ENCODE measurements around the gene ANKRD44. TPM values are rescaled to one million over a fixed set of nuclear protein-coding genes. Genes with fewer than 3 reads are reported as not detected.

Gene ANKRD44
- total RNA-seq, 1 donor from 2014 or later = 12.0 TPM

DNA sequence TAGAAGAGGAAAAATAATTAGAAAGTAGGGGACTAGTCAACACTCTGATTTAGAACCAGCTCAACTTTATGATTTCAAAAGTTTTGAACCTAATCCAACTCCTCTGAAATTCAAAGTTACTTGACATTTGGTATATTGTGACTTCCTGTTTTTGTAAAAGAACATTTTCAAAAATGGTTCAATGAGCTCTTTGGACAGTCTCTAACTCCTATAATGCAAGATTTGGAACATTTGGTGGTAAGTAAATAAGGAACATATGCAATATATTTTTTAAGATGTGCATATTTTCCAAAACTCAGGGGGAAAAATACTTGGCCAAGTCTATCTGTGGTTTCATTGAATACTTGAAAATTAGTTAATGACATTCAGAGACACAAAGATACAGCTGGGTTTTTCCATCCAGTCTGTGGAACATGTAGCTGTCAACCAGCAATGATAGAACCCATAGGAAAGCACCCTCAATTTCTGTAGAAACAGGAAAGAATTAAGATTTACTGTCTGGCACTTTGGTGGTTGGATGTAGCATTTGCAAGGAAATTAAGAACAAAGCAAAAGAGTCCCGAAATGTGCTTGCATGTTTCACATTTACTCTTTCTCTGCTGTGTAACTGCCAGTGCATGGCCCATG lies 17.0 kb upstream of the ANKRD44 start:
- TF ChIP-seq, protein P1, sequence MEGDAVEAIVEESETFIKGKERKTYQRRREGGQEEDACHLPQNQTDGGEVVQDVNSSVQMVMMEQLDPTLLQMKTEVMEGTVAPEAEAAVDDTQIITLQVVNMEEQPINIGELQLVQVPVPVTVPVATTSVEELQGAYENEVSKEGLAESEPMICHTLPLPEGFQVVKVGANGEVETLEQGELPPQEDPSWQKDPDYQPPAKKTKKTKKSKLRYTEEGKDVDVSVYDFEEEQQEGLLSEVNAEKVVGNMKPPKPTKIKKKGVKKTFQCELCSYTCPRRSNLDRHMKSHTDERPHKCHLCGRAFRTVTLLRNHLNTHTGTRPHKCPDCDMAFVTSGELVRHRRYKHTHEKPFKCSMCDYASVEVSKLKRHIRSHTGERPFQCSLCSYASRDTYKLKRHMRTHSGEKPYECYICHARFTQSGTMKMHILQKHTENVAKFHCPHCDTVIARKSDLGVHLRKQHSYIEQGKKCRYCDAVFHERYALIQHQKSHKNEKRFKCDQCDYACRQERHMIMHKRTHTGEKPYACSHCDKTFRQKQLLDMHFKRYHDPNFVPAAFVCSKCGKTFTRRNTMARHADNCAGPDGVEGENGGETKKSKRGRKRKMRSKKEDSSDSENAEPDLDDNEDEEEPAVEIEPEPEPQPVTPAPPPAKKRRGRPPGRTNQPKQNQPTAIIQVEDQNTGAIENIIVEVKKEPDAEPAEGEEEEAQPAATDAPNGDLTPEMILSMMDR (IDR thresholded peaks at IDR 0.05; ENCODE audit: partially characterized antibody, unreplicated experiment) = no peak
- no peaks in the 10 kb centered on the region for H3K4me1 Mint-ChIP-seq (ENCODE audit: low read depth, unreplicated experiment)
- DNase-seq = no peak

DNA sequence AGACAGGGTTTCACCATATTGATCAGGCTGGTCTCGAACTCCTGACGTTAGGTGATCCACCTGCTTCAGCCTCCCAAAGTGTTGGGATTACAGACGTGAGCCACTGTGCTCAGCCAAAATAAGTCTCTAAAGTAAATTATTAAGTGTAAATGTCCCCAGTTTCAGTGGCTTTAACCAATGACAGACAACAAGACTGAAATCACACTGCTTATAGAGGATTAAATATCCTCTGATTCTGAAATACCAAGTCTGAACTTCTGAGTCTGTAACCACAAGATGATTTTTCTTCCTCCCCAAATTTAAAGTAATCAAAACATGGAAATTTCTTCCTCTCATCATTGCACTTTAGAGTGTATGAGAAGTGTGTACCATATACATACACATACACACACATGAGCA lies 16.5 kb upstream of the ANKRD44 start:
- Mint-ChIP-seq H3K4me1 (ENCODE audit: low read depth, unreplicated experiment) (no peaks in the 10 kb centered on the region), H3K27ac (ENCODE audit: unreplicated experiment) (no peak overlapping the region), H3K4me3 (ENCODE audit: unreplicated experiment) (no peak overlapping the region), H3K36me3 (ENCODE audit: unreplicated experiment) (no peaks in the 10 kb centered on the region), H3K9me3 (ENCODE audit: unreplicated experiment) (no peaks in the 10 kb centered on the region), H3K27me3 (ENCODE audit: unreplicated experiment) (peaks cover 2% of the 10 kb centered on the region)
- no peak for DNase-seq
- TF ChIP-seq, protein P1 (IDR thresholded peaks at IDR 0.05; ENCODE audit: partially characterized antibody, unreplicated experiment) = no peak

More for the DNA sequence above, 17.0 kb upstream of the ANKRD44 start:
- no peak overlapping the region for H3K27ac Mint-ChIP-seq (ENCODE audit: unreplicated experiment)
- no peaks in the 10 kb centered on the region for H3K9me3 Mint-ChIP-seq (ENCODE audit: unreplicated experiment)
- H3K27me3 Mint-ChIP-seq (ENCODE audit: unreplicated experiment) = peaks cover 2% of the 10 kb centered on the region
- H3K4me3 Mint-ChIP-seq (ENCODE audit: unreplicated experiment) = no peak overlapping the region
- no peaks in the 10 kb centered on the region for H3K36me3 Mint-ChIP-seq (ENCODE audit: unreplicated experiment)

DNA sequence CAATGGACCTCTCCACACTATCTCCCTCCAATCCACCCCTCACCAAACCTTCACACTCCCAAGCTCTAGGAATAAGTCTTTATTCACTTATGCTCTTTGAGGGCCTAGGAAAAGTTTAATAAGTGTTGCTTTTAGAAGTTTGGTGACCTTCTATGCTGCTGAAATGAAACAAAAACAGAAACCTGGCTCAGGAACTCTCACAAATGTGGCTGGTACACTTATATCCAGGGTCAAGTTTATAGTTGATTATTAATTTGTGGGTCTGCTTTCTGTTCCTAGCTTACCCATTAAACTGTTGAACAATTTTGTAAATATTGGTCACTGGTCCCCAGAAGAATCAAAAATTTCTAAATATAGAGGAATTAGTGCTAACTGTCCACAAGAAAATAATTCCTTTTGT lies 14.2 kb upstream of the ANKRD44 start:
- TF ChIP-seq, protein P1 (IDR thresholded peaks at IDR 0.05; ENCODE audit: partially characterized antibody, unreplicated experiment) = no peak
- Mint-ChIP-seq H3K9me3 (ENCODE audit: unreplicated experiment) (no peaks in the 10 kb centered on the region), H3K27me3 (ENCODE audit: unreplicated experiment) (peaks cover 2% of the 10 kb centered on the region), H3K27ac (ENCODE audit: unreplicated experiment) (no peak overlapping the region), H3K4me3 (ENCODE audit: unreplicated experiment) (no peak overlapping the region), H3K4me1 (ENCODE audit: low read depth, unreplicated experiment) (no peaks in the 10 kb centered on the region), H3K36me3 (ENCODE audit: unreplicated experiment) (no peaks in the 10 kb centered on the region)
- DNase-seq = no peak

DNA sequence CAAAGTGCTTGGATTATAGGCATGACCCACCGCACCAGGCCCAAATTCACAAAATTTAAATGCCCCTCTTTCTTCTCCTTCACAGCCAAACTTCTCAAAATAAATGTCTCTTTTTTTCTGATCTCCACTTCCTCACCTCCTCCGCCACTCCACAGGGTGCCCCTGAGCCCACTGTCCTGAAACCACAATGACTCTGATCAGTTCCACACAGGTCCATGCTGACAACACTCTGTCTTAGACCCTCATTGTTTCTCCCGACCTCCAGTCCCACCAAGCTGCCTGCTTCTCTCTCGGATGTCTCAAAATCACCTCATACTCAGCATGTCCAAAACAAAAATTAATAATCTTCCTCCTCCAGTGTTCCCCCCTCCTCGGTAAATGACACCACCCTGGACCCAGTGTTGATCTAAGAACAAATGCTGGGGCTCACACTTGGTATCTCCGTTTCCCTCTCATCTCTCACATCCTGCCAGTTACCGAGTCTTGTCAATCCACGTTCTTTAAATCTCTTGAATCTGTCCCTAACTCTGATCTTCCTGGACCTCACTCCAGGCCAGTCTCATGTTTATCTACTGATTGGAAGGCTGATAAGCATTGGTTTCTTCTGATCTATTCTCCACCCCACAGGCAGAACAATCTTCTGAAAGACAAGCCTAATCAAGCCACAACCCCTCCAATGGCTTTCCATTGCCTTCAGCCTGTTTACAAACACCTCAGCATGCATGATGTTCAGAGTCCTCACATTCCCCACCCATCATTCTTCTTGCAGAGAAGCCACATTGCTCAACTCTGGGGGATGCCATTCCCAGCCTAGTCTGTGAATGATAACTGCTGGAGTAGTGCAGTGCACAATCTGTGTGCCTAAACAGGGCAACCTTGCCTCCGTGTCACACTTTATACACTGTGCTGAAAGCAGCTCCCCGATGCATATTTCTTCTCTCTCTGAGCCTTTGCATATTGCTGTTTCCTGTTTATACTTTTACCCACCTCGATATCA lies 12.4 kb upstream of the ANKRD44 start:
- Mint-ChIP-seq H3K27ac (ENCODE audit: unreplicated experiment) (no peak overlapping the region), H3K4me3 (ENCODE audit: unreplicated experiment) (no peak overlapping the region), H3K27me3 (ENCODE audit: unreplicated experiment) (peaks cover 2% of the 10 kb centered on the region), H3K36me3 (ENCODE audit: unreplicated experiment) (peaks cover 4% of the 10 kb centered on the region), H3K4me1 (ENCODE audit: low read depth, unreplicated experiment) (no peaks in the 10 kb centered on the region), H3K9me3 (ENCODE audit: unreplicated experiment) (no peaks in the 10 kb centered on the region)
- no peak for DNase-seq
- TF ChIP-seq, protein P1 (IDR thresholded peaks at IDR 0.05; ENCODE audit: partially characterized antibody, unreplicated experiment) = no peak

DNA sequence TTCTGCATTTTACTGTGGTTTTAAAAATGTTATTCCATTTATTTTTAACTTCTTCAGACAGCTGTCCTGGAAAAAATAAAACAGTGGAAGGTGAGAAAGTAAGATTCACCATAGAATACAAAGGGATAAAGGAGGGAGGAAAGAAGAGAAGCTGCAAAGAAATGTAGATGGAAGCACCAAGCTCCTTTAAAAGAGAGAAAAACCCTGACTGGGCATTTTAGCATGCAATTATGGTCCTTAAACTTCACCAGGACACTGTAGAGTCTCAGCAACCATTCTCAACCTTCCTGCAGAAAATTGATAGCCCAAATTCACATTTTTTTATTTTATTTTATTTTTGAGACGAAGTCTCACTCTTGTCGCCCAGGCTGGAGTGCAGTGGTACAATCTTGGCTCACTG lies 11.6 kb upstream of the ANKRD44 start:
- no peaks in the 10 kb centered on the region for H3K4me1 Mint-ChIP-seq (ENCODE audit: low read depth, unreplicated experiment)
- H3K27me3 Mint-ChIP-seq (ENCODE audit: unreplicated experiment) = peaks cover 2% of the 10 kb centered on the region
- H3K9me3 Mint-ChIP-seq (ENCODE audit: unreplicated experiment) = no peaks in the 10 kb centered on the region
- DNase-seq = no peak
- no peak overlapping the region for H3K27ac Mint-ChIP-seq (ENCODE audit: unreplicated experiment)
- TF ChIP-seq, protein P1 (IDR thresholded peaks at IDR 0.05; ENCODE audit: partially characterized antibody, unreplicated experiment) = no peak
- H3K4me3 Mint-ChIP-seq (ENCODE audit: unreplicated experiment) = no peak overlapping the region
- peaks cover 4% of the 10 kb centered on the region for H3K36me3 Mint-ChIP-seq (ENCODE audit: unreplicated experiment)
